ENCODE measurements around the gene IGF1R.

IGF1R gene

GRCh38 chr15:98894312-98894711, 246.0 kb downstream of the IGF1R start:
- no peak for DNase-seq

GRCh38 chr15:98896002-98896721, 247.8 kb downstream of the IGF1R start:
- DNase-seq: no peak

- DNase-seq: no peak
Measured at GRCh38 chr15:98896802-98897732, 248.7 kb downstream of the IGF1R start.

- DNase-seq: no peak
Measured at GRCh38 chr15:98898122-98898521, 249.8 kb downstream of the IGF1R start.

- DNase-seq: no peak
Measured at GRCh38 chr15:98899272-98900021, 251.1 kb downstream of the IGF1R start.

- no peak for DNase-seq
Measured at GRCh38 chr15:98900356-98900755, 252.0 kb downstream of the IGF1R start.

GRCh38 chr15:98901434-98902072, 253.2 kb downstream of the IGF1R start:
- DNase-seq: peak in 1 of 5 experiments; percentile 62

- no peak for DNase-seq
Measured at GRCh38 chr15:98902931-98903330, 254.6 kb downstream of the IGF1R start.

- DNase-seq: no peak
Measured at GRCh38 chr15:98903377-98904018, 255.2 kb downstream of the IGF1R start.

- peak in 1 of 5 experiments; percentile 31 for DNase-seq
Measured at GRCh38 chr15:98904544-98904943, 256.2 kb downstream of the IGF1R start.

- DNase-seq: no peak
Measured at GRCh38 chr15:98905963-98906711, 257.8 kb downstream of the IGF1R start.

- DNase-seq: no peak
Measured at GRCh38 chr15:98906712-98907083, 258.4 kb downstream of the IGF1R start.

GRCh38 chr15:98907927-98908471, 259.7 kb downstream of the IGF1R start:
- no peak for DNase-seq

GRCh38 chr15:98909968-98910885, 261.9 kb downstream of the IGF1R start:
- DNase-seq: no peak

- peak in 1 of 5 experiments; percentile 41 for DNase-seq
Measured at GRCh38 chr15:98914626-98915025, 266.3 kb downstream of the IGF1R start.

- no peak for DNase-seq
Measured at GRCh38 chr15:98916826-98917225, 268.5 kb downstream of the IGF1R start.

GRCh38 chr15:98917417-98917816, 269.1 kb downstream of the IGF1R start:
- DNase-seq: no peak

GRCh38 chr15:98920091-98920880, 271.9 kb downstream of the IGF1R start:
- no peak for DNase-seq

GRCh38 chr15:98923171-98923570, 274.8 kb downstream of the IGF1R start:
- DNase-seq: no peak

All from T-helper 2 cell (primary cell).